Measurements from ENCODE around the gene NFATC4. TPM values are rescaled to one million over a fixed set of nuclear protein-coding genes. Genes with fewer than 3 reads are reported as not detected.

The NFATC4 gene
- total and polyA plus RNA-seq, 2 experiments from 2014 or later: 84.8 to 96.9 TPM

DNA sequence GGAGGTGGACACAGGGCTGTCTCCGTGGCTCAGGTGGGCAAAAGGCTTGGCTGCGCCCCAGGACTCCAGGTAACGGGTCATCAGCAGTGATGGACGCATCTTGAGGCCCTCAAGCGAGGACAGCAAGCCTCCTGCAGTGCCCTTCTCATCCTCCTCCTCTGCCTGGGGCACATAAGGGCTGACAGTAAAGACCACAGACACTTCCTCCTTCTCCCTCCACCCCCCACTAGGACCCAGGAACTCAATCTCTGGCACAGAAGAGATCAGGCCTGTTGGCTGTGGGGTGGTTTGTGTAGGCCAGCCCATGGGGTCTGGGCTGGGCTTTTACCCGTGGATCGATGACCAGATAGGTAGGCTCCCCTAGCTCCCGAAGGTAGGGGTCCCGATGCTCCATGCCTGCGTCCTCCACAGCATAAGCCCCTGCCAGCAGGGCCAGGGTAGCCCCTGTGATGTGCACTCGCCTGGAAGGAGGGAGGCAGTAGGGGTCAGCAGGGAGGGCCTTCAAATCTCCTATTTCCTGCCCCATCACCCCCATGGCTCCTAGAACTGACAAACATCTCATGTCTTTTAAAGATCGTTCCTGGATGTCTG lies 38.8 kb upstream of the NFATC4 start:
- peaks cover 5% of the 10 kb centered on the region; the same call in 1 of the 2 replicates for H3K4me1 ChIP-seq (ENCODE audit: insufficient read depth)
- DNase-seq: no peak
- no peaks in the 10 kb centered on the region for H3K27me3 ChIP-seq (replicated peaks; ENCODE audit: insufficient read depth)
- no peaks in the 10 kb centered on the region for H3K36me3 ChIP-seq (ENCODE audit: low read depth)
- in situ Hi-C loops (cut with MboI): no loop called here
- H3K9ac ChIP-seq: no peak overlapping the region
- H3K9me3 ChIP-seq (ENCODE audit: low read depth): no peaks in the 10 kb centered on the region
- no peak overlapping the region for H3K27ac ChIP-seq
- no peaks in the 10 kb centered on the region for H4K20me1 ChIP-seq (ENCODE audit: insufficient read depth)
- H3K4me3 ChIP-seq: no peak overlapping the region
- WGBS, 2 experiments (ENCODE audit: low coverage in 1 of 2, low lambda C conversion rate in 2 of 2, missing lambda C conversion rate in 2 of 2): 76 to 82% methylated on average over 12 of the region's 12 CpGs
- TF ChIP-seq EZH2phosphoT487 (IDR thresholded peaks at IDR 0.05; ENCODE audit: insufficient read depth, low read depth) (no peak), EZH2 (IDR thresholded peaks at IDR 0.05; ENCODE audit: insufficient read depth, poor library complexity, severe bottlenecking) (no peak)
- no peaks in the 10 kb centered on the region for H3K9me2 ChIP-seq (ENCODE audit: insufficient read depth)
- no peak overlapping the region for H3K4me2 ChIP-seq (ENCODE audit: unreplicated experiment)
- H3F3A ChIP-seq (ENCODE audit: insufficient read depth): no peaks in the 10 kb centered on the region
- no peak overlapping the region for H2AFZ ChIP-seq
- H3K79me2 ChIP-seq (ENCODE audit: insufficient read depth): no peaks in the 10 kb centered on the region

DNA sequence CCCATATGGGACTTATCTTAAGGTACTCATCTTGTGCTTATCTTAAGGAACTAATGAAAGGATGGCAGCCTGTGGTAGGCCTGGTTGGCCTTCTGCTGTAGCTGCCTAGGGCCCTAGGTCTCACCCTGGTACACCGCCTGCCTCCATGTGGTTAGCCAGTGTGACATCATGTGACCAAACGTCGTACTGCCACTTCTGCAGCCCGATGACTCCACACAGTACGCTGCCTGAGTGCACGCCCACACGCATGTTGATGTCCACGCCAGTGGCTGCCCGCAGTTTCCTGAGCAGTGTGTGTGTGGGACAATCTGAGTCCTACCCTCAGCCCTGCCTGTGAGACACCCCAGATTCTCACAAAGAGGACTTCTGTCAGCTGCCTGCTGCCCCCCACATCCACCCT lies 38.2 kb upstream of the NFATC4 start:
- no peak for TF ChIP-seq EZH2 (IDR thresholded peaks at IDR 0.05; ENCODE audit: insufficient read depth, poor library complexity, severe bottlenecking)
- no peak for TF ChIP-seq EZH2phosphoT487 (IDR thresholded peaks at IDR 0.05; ENCODE audit: insufficient read depth, low read depth)
- Histone ChIP-seq H3K9ac (no peak overlapping the region), H3F3A (ENCODE audit: insufficient read depth) (no peaks in the 10 kb centered on the region), H3K36me3 (ENCODE audit: low read depth) (no peaks in the 10 kb centered on the region), H3K27me3 (replicated peaks; ENCODE audit: insufficient read depth) (no peaks in the 10 kb centered on the region), H2AFZ (no peak overlapping the region), H4K20me1 (ENCODE audit: insufficient read depth) (no peaks in the 10 kb centered on the region), H3K79me2 (ENCODE audit: insufficient read depth) (no peaks in the 10 kb centered on the region), H3K4me3 (no peak overlapping the region), H3K9me3 (ENCODE audit: low read depth) (no peaks in the 10 kb centered on the region), H3K4me1 (ENCODE audit: insufficient read depth) (peaks cover 7% of the 10 kb centered on the region; the same call in 1 of the 2 replicates), H3K27ac (no peak overlapping the region), H3K4me2 (ENCODE audit: unreplicated experiment) (no peak overlapping the region), H3K9me2 (ENCODE audit: insufficient read depth) (no peaks in the 10 kb centered on the region)
- WGBS, 2 experiments (ENCODE audit: low coverage in 1 of 2, low lambda C conversion rate in 2 of 2, missing lambda C conversion rate in 2 of 2): 63 to 76% methylated on average over 9 of the region's 9 CpGs
- DNase-seq: peak; percentile 47
- in situ Hi-C loops (cut with MboI): no loop called here

DNA sequence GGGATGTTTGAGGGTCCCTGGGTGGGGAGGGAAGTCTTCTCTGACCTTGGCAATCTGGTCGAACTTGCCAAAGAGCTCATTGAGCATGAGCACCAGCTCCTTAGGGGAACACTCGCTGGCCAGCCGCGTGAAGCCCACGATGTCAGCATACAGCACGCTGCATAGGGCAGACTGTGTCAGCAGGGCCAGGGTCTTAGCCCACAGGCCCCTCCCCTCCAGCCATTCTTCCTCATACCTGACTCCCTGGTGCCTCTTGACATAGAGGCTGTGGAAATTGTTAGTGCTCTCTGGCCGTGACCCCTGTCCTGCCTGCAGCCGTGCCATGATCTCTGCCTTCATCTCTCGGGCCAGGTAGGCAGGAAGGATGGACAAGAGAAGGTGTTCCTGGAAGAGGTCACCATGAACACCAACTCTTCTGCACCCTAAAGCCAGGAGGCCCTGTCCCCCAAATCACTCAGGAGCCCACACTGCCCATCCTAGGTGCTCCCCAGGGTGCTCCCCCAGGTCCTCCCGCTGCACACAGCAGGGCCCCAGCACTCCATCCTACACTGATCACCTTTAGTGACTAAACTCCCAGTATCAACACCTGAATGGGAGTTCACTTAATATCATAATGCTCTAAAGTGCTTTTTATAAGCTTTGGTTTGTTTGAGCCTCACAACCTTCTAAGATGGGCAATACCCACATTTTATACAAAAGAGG lies 36.9 kb upstream of the NFATC4 start:
- Histone ChIP-seq H3F3A (ENCODE audit: insufficient read depth) (no peaks in the 10 kb centered on the region), H4K20me1 (ENCODE audit: insufficient read depth) (no peaks in the 10 kb centered on the region), H3K9ac (no peak overlapping the region), H3K9me2 (ENCODE audit: insufficient read depth) (no peaks in the 10 kb centered on the region), H3K4me2 (ENCODE audit: unreplicated experiment) (no peak overlapping the region), H2AFZ (no peak overlapping the region), H3K4me1 (ENCODE audit: insufficient read depth) (peaks cover 7% of the 10 kb centered on the region; the same call in 1 of the 2 replicates), H3K27me3 (replicated peaks; ENCODE audit: insufficient read depth) (no peaks in the 10 kb centered on the region), H3K9me3 (ENCODE audit: low read depth) (no peaks in the 10 kb centered on the region), H3K4me3 (no peak overlapping the region), H3K79me2 (ENCODE audit: insufficient read depth) (no peaks in the 10 kb centered on the region), H3K27ac (no peak overlapping the region), H3K36me3 (ENCODE audit: low read depth) (no peaks in the 10 kb centered on the region)
- in situ Hi-C loops (cut with MboI): no loop called here
- TF ChIP-seq EZH2 (IDR thresholded peaks at IDR 0.05; ENCODE audit: insufficient read depth, poor library complexity, severe bottlenecking): no peak
- no peak for TF ChIP-seq EZH2phosphoT487 (IDR thresholded peaks at IDR 0.05; ENCODE audit: insufficient read depth, low read depth)
- 90 to 92% methylated on average over 10 of the region's 10 CpGs for WGBS, 2 experiments (ENCODE audit: low coverage in 1 of 2, low lambda C conversion rate in 2 of 2, missing lambda C conversion rate in 2 of 2)
- DNase-seq: no peak

DNA sequence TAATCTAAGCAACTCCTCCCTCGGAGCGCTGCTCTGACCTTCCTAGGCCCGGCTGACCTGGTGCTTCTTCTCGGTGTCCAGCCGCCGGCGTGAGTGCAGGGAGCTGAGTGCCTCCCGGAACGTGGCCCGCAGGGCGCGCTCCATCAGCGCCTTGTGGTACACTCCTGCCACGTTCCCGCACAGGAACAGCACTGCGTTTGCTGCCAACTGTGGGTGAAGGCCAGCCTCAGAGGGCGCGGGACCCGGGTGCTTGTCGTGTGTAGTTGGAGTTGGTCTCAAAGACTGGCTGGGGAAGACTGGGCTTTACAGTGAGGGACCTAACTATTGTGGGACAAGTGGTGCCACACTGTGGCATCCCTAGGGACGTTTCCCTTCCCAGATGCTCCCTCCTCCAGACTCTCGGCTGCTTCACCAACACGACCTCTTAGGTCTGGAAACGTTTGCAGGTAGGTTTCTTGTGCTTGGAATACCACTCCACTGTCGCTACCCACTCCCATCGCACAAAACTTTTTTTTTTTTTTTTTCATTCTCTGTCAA lies 36.2 kb upstream of the NFATC4 start:
- H3K4me3 ChIP-seq: no peak overlapping the region
- peaks cover 7% of the 10 kb centered on the region; the same call in 1 of the 2 replicates for H3K4me1 ChIP-seq (ENCODE audit: insufficient read depth)
- WGBS, 2 experiments (ENCODE audit: low coverage in 1 of 2, low lambda C conversion rate in 2 of 2, missing lambda C conversion rate in 2 of 2): 68 to 74% methylated on average over 26 of the region's 26 CpGs
- no peak overlapping the region for H2AFZ ChIP-seq
- H3K9ac ChIP-seq: no peak overlapping the region
- H3K79me2 ChIP-seq (ENCODE audit: insufficient read depth): no peaks in the 10 kb centered on the region
- no peak overlapping the region for H3K27ac ChIP-seq
- in situ Hi-C loops (cut with MboI): no loop called here
- DNase-seq: no peak
- no peaks in the 10 kb centered on the region for H3K36me3 ChIP-seq (ENCODE audit: low read depth)
- H4K20me1 ChIP-seq (ENCODE audit: insufficient read depth): no peaks in the 10 kb centered on the region
- H3K9me2 ChIP-seq (ENCODE audit: insufficient read depth): no peaks in the 10 kb centered on the region
- H3K27me3 ChIP-seq (replicated peaks; ENCODE audit: insufficient read depth): no peaks in the 10 kb centered on the region
- H3K9me3 ChIP-seq (ENCODE audit: low read depth): no peaks in the 10 kb centered on the region
- TF ChIP-seq EZH2 (IDR thresholded peaks at IDR 0.05; ENCODE audit: insufficient read depth, poor library complexity, severe bottlenecking) (no peak), EZH2phosphoT487 (IDR thresholded peaks at IDR 0.05; ENCODE audit: insufficient read depth, low read depth) (no peak)
- H3F3A ChIP-seq (ENCODE audit: insufficient read depth): no peaks in the 10 kb centered on the region
- no peak overlapping the region for H3K4me2 ChIP-seq (ENCODE audit: unreplicated experiment)
